Heart right ventricle (tissue), 16 donors: ENCODE results near the gene NF2. TPM values are rescaled to one million over a fixed set of nuclear protein-coding genes. Genes with fewer than 3 reads are reported as not detected.

ENCODE experiments used
- ATAC-seq, 8 donors: fragments of 200-7000 bp; cut with Tn5 transposase; one replicate each; pipeline ENCODE4 v1.9.1; 2020; ENCODE audit warnings: mild to moderate bottlenecking in 8 of 8, moderate library complexity in 8 of 8, moderate number of reproducible peaks in 1 of 8
- DNase-seq, 2 donors: peaks; one replicate each; pipeline ENCODE4 v3.0.0-alpha.2; 2020
- H3K27ac ChIP-seq, 10 donors: fragments of 200-600 bp; sonication (generic) in 2 of 10; one replicate each; pipeline versions ENCODE4 v1.5.0 to v1.8.0; 2020 to 2022; ENCODE audit warnings: mild to moderate bottlenecking in 3 of 10
- H3K27me3 ChIP-seq, 7 donors: fragments of 200-600 bp; one replicate each; pipeline ENCODE4 v1.8.0; 2021 to 2022; ENCODE audit warnings: mild to moderate bottlenecking in 2 of 7
- H3K36me3 ChIP-seq, 9 donors: fragments of 200-600 bp; sonication (generic) in 1 of 9; one replicate each; pipeline versions ENCODE4 v1.5.0 to v1.8.0; 2020 to 2022; ENCODE audit warnings: mild to moderate bottlenecking in 2 of 9
- H3K4me1 ChIP-seq, 9 donors: fragments of 200-600 bp; sonication (generic) in 1 of 9; one replicate each; pipeline versions ENCODE4 v1.5.0 to v1.8.0; 2020 to 2022; ENCODE audit warnings: mild to moderate bottlenecking in 4 of 9
- H3K4me3 ChIP-seq, 10 donors: fragments of 200-600 bp; sonication (generic) in 2 of 10; one replicate each; pipeline versions ENCODE4 v1.5.0 to v1.8.0; 2020 to 2022; ENCODE audit warnings: mild to moderate bottlenecking in 7 of 10, moderate library complexity in 2 of 10
- H3K9me3 ChIP-seq, 11 donors: fragments of 200-600 bp in 10 of 11; sonication (generic) in 2 of 11; one replicate each; pipeline versions ENCODE4 v1.5.0 to v1.8.0; 2013 to 2022; ENCODE audit warnings: mild to moderate bottlenecking in 2 of 11, control low read depth in 1 of 11, moderate library complexity in 1 of 11
- CTCF ChIP-seq, 9 donors: fragments of 200-600 bp; sonication (generic) in 2 of 9; IDR thresholded peaks; one replicate each; pipeline versions ENCODE4 v1.5.0 to v1.8.0; 2021 to 2022; ENCODE audit warnings: antibody characterized with exemption in 9 of 9, mild to moderate bottlenecking in 5 of 9, moderate library complexity in 1 of 9
- WGBS, 2 donors: extraction: QIAGEN DNeasy Blood & Tissue Kit; methylation state at CpG; one replicate each; pipeline ENCODE4 v1.1.7; 2013; ENCODE audit warnings: inconsistent platforms in 1 of 2; 5-methylcytosine and 5-hydroxymethylcytosine counted together
- intact Hi-C, 10 donors: fragments of 100-400 bp; cut with DNase I; formaldehyde crosslinking; loops; one replicate each; pipeline versions ENCODE4 v1.11.1 to v1.14.2; 2022
- polyA plus RNA-seq, 2 donors: library from polyadenylated mRNA; stranded (reverse); fragments of 200-250 nt; gene quantifications; one replicate each; pipeline ENCODE4 v1.2.3, GENCODE V29; 2013
- total RNA-seq, 10 donors: library from RNA; stranded (reverse); fragmentation: NEBNext Ultra II Directional in 3 of 10; extraction: Animal tissue kit (Norgen Biotek cat#: 25700) in 3 of 10; gene quantifications; one replicate each; pipeline versions ENCODE4 v1.2.1 to v1.2.4, GENCODE V29; 2021 to 2023
- donor health status: Arrhythmogenic right ventricular cardiomyopathy.
- donor health status: ischemic (EF 13 %, LVEDD 7.1; RV severe dilation, severe dysfunction).
- donor health status: healthy with polysubstance abuse.
- donor health status: DM: no; HTN: yes; CAD: no.
- donor health status: DM: no; HTN: no; CAD: no.
- donor health status: ischemic (EF 25% LVEDD 6.9; RV normal size, moderate dysfunction).
- donor health status: ischemic (EF 25% LVEDD 5.7; RV mildly dilated, moderate dysfunction).
- donor health status: healthy.
- donor health status: DM: yes; HTN: yes; CAD: no.
- donor health status: Ischemic cardiomyopathy.
- donor health status: ischemic (EF 35%, LVEDD 5.7; RV mildly dilated, moderate dysfunction).
- donor health status: nonischemic (EF 11% LVEDD 7.7; RV severe dilation, severe dysfunction).
- donor health status: DM: yes; HTN: yes; CAD: no.
- donor health status: PGD.
- donor health status: ischemic (EF 29% LVEDD 5.4; RV normal size, mild dysfunction).
- donor health status: nonischemic (EF 23%, LVEDD 6.1; RV moderate dilation, normal function).

The NF2 gene
- total and polyA plus RNA-seq, 12 donors: 9.7 to 59.4 (median 43.8) TPM

GRCh38 chr22:29598684-29599020, 4.8 kb upstream of the NF2 start:
- H3K27ac ChIP-seq: no peak overlapping the region
- no peak for DNase-seq
- H3K27me3 ChIP-seq: no peaks in the 10 kb centered on the region
- no peak for ATAC-seq
- H3K4me3 ChIP-seq: no peak overlapping the region
- 95 to 96% methylated on average over 3 of the region's 3 CpGs for WGBS, 2 donors
- no peaks in the 10 kb centered on the region for H3K36me3 ChIP-seq
- intact Hi-C loops: no loop called here
- H3K9me3 ChIP-seq: peaks cover 0 to 5% (median 0%) of the 10 kb centered on the region in 11 donors
- peaks cover 0 to 6% (median 2%) of the 10 kb centered on the region in 9 donors for H3K4me1 ChIP-seq
- TF ChIP-seq CTCF (IDR thresholded peaks at IDR 0.05): no peak

GRCh38 chr22:29604076-29604360, 585 bp downstream of the NF2 start:
- ATAC-seq: no peak
- WGBS, 2 donors: 0% methylated on average over 12 of the region's 12 CpGs

GRCh38 chr22:29605527-29605850, 2.1 kb downstream of the NF2 start:
- WGBS, 2 donors: 90 to 95% methylated on average over 5 of the region's 5 CpGs
- Histone ChIP-seq H3K27me3 (no peaks in the 10 kb centered on the region), H3K36me3 (peaks cover 0 to 10% (median 0%) of the 10 kb centered on the region in 9 donors), H3K4me3 (no peak overlapping the region), H3K4me1 (peaks cover 0 to 28% (median 19%) of the 10 kb centered on the region in 9 donors), H3K9me3 (peaks cover 0 to 4% (median 0%) of the 10 kb centered on the region in 11 donors), H3K27ac (no peak overlapping the region)
- DNase-seq (no peak), ATAC-seq (no peak)
- intact Hi-C loops: loop anchor here in 2 of 10 donors (2.0 to 10.0 kb wide), 2 partner anchors 19 to 159 kb away; partner anchors contain the start of genes UQCR10 (in 1 of the 2) and ZMAT5 (in 1 of the 2)
- TF ChIP-seq CTCF (IDR thresholded peaks at IDR 0.05): no peak

More at GRCh38 chr22:29604076-29604360, 585 bp downstream of the NF2 start:
- Histone ChIP-seq H3K4me3 (peak overlapping the region; percentile 67 to 99 (median 92)), H3K9me3 (no peaks in the 10 kb centered on the region), H3K27ac (peak overlapping the region; percentile 55 to 98 (median 95)), H3K4me1 (peaks cover 0 to 28% (median 19%) of the 10 kb centered on the region in 9 donors), H3K36me3 (peaks cover 0 to 10% (median 0%) of the 10 kb centered on the region in 9 donors), H3K27me3 (no peaks in the 10 kb centered on the region)
- intact Hi-C loops: loop anchor here in 2 of 10 donors (2.0 to 10.0 kb wide), 2 partner anchors 21 to 161 kb away; partner anchors contain the start of genes UQCR10 (in 1 of the 2) and ZMAT5 (in 1 of the 2)
- DNase-seq: peak in 1 of 2 donors; percentile 7
- TF ChIP-seq CTCF (IDR thresholded peaks at IDR 0.05): no peak

GRCh38 chr22:29606320-29606719, 2.9 kb downstream of the NF2 start:
- no peak overlapping the region for H3K27ac ChIP-seq
- peaks cover 0 to 28% (median 19%) of the 10 kb centered on the region in 9 donors for H3K4me1 ChIP-seq
- intact Hi-C loops: loop anchor here in 1 of 10 donors (10.0 kb wide), 1 partner anchor 158 kb away; the partner anchor contains the start of genes UQCR10 and ZMAT5
- H3K36me3 ChIP-seq: peaks cover 0 to 10% (median 0%) of the 10 kb centered on the region in 9 donors
- H3K4me3 ChIP-seq: no peak overlapping the region
- no peak for DNase-seq
- no peaks in the 10 kb centered on the region for H3K27me3 ChIP-seq
- 93 to 97% methylated on average over 3 of the region's 3 CpGs for WGBS, 2 donors
- H3K9me3 ChIP-seq: peaks cover 0 to 12% (median 0%) of the 10 kb centered on the region in 11 donors
- TF ChIP-seq CTCF (IDR thresholded peaks at IDR 0.05): no peak
- no peak for ATAC-seq
